ENCODE data around the gene COX7A2L.

The COX7A2L gene

GRCh38 chr2:42366411-42366810 lies 5.4 kb upstream of the COX7A2L start:
- no peaks in the 10 kb centered on the region for H3K27me3 ChIP-seq (ENCODE audit: insufficient read depth, low read length)
- no peaks in the 10 kb centered on the region for H3K9me3 ChIP-seq (ENCODE audit: insufficient read depth, low read depth, low read length)
- no peak overlapping the region for H3K27ac ChIP-seq (ENCODE audit: low read depth, low read length)
- no peaks in the 10 kb centered on the region for H3K36me3 ChIP-seq (ENCODE audit: insufficient read depth, low read length)
- no peak overlapping the region for H3K4me3 ChIP-seq (ENCODE audit: low read length)
- H3K9ac ChIP-seq (ENCODE audit: low read depth, low read length) = no peak overlapping the region
- H3K4me1 ChIP-seq (ENCODE audit: insufficient read depth, low read length) = peaks cover 8% of the 10 kb centered on the region

GRCh38 chr2:42364658-42365057 lies 3.6 kb upstream of the COX7A2L start:
- Histone ChIP-seq H3K4me1 (ENCODE audit: insufficient read depth, low read length) (peaks cover 11% of the 10 kb centered on the region), H3K4me3 (ENCODE audit: low read length) (no peak overlapping the region), H3K9ac (ENCODE audit: low read depth, low read length) (no peak overlapping the region), H3K9me3 (ENCODE audit: insufficient read depth, low read depth, low read length) (no peaks in the 10 kb centered on the region), H3K27ac (ENCODE audit: low read depth, low read length) (no peak overlapping the region), H3K27me3 (ENCODE audit: insufficient read depth, low read length) (no peaks in the 10 kb centered on the region), H3K36me3 (ENCODE audit: insufficient read depth, low read length) (no peaks in the 10 kb centered on the region)
- 92% methylated on average over 3 of the region's 3 CpGs for WGBS

GRCh38 chr2:42363413-42363812 lies 2.4 kb upstream of the COX7A2L start:
- H3K4me1 ChIP-seq (ENCODE audit: insufficient read depth, low read length) = peaks cover 13% of the 10 kb centered on the region
- 87% methylated on average over 3 of the region's 3 CpGs for WGBS
- no peak overlapping the region for H3K27ac ChIP-seq (ENCODE audit: low read depth, low read length)

GRCh38 chr2:42361728-42362283 lies 789 bp upstream of the COX7A2L start:
- Histone ChIP-seq H3K27ac (ENCODE audit: low read depth, low read length) (peak overlapping the region; percentile 22; the same call in 1 of the 2 replicates), H3K4me3 (ENCODE audit: low read length) (peak overlapping the region; percentile 48), H3K9me3 (ENCODE audit: insufficient read depth, low read depth, low read length) (no peaks in the 10 kb centered on the region), H3K27me3 (ENCODE audit: insufficient read depth, low read length) (no peaks in the 10 kb centered on the region), H3K4me1 (ENCODE audit: insufficient read depth, low read length) (peaks cover 13% of the 10 kb centered on the region), H3K36me3 (ENCODE audit: insufficient read depth, low read length) (no peaks in the 10 kb centered on the region), H3K9ac (ENCODE audit: low read depth, low read length) (peak overlapping the region; percentile 52)
- WGBS = 33% methylated on average over 6 of the region's 6 CpGs

More at GRCh38 chr2:42363413-42363812, 2.4 kb upstream of the COX7A2L start:
- Histone ChIP-seq H3K9me3 (ENCODE audit: insufficient read depth, low read depth, low read length) (no peaks in the 10 kb centered on the region), H3K9ac (ENCODE audit: low read depth, low read length) (no peak overlapping the region), H3K36me3 (ENCODE audit: insufficient read depth, low read length) (no peaks in the 10 kb centered on the region), H3K4me3 (ENCODE audit: low read length) (no peak overlapping the region), H3K27me3 (ENCODE audit: insufficient read depth, low read length) (no peaks in the 10 kb centered on the region)

- 2% methylated on average over 15 of the region's 15 CpGs for WGBS
- peak overlapping the region; percentile 96 for H3K4me3 ChIP-seq (ENCODE audit: low read length)
Measured at GRCh38 chr2:42360493-42360889, 526 bp downstream of the COX7A2L start.

GRCh38 chr2:42359965-42360483 lies 993 bp downstream of the COX7A2L start:
- Histone ChIP-seq H3K9me3 (ENCODE audit: insufficient read depth, low read depth, low read length) (no peaks in the 10 kb centered on the region), H3K4me1 (ENCODE audit: insufficient read depth, low read length) (peaks cover 13% of the 10 kb centered on the region), H3K36me3 (ENCODE audit: insufficient read depth, low read length) (no peaks in the 10 kb centered on the region), H3K27ac (ENCODE audit: low read depth, low read length) (no peak overlapping the region), H3K9ac (ENCODE audit: low read depth, low read length) (peak overlapping the region; percentile 93), H3K27me3 (ENCODE audit: insufficient read depth, low read length) (no peaks in the 10 kb centered on the region), H3K4me3 (ENCODE audit: low read length) (peak overlapping the region; percentile 96)
- 54% methylated on average over 12 of the region's 12 CpGs for WGBS

More at GRCh38 chr2:42360493-42360889, 526 bp downstream of the COX7A2L start:
- no peaks in the 10 kb centered on the region for H3K36me3 ChIP-seq (ENCODE audit: insufficient read depth, low read length)
- H3K27me3 ChIP-seq (ENCODE audit: insufficient read depth, low read length) = no peaks in the 10 kb centered on the region
- H3K9me3 ChIP-seq (ENCODE audit: insufficient read depth, low read depth, low read length) = no peaks in the 10 kb centered on the region
- peak overlapping the region; percentile 93 for H3K9ac ChIP-seq (ENCODE audit: low read depth, low read length)
- peak overlapping the region; percentile 92 for H3K27ac ChIP-seq (ENCODE audit: low read depth, low read length)
- H3K4me1 ChIP-seq (ENCODE audit: insufficient read depth, low read length) = peaks cover 13% of the 10 kb centered on the region

GRCh38 chr2:42359304-42359964 lies 1.6 kb downstream of the COX7A2L start:
- Histone ChIP-seq H3K9ac (ENCODE audit: low read depth, low read length) (peak overlapping the region; percentile 93; the same call in 1 of the 2 replicates), H3K4me3 (ENCODE audit: low read length) (peak overlapping the region; percentile 96), H3K4me1 (ENCODE audit: insufficient read depth, low read length) (peaks cover 13% of the 10 kb centered on the region), H3K27ac (ENCODE audit: low read depth, low read length) (no peak overlapping the region), H3K27me3 (ENCODE audit: insufficient read depth, low read length) (no peaks in the 10 kb centered on the region), H3K9me3 (ENCODE audit: insufficient read depth, low read depth, low read length) (no peaks in the 10 kb centered on the region), H3K36me3 (ENCODE audit: insufficient read depth, low read length) (no peaks in the 10 kb centered on the region)
- 87% methylated on average over 6 of the region's 6 CpGs for WGBS

GRCh38 chr2:42353792-42354429 lies 7.1 kb downstream of the COX7A2L start:
- H3K36me3 ChIP-seq (ENCODE audit: insufficient read depth, low read length) = peaks cover 42% of the 10 kb centered on the region

GRCh38 chr2:42351864-42352263 lies 9.2 kb downstream of the COX7A2L start:
- Histone ChIP-seq H3K4me3 (ENCODE audit: low read length) (no peak overlapping the region), H3K9ac (ENCODE audit: low read depth, low read length) (no peak overlapping the region), H3K27ac (ENCODE audit: low read depth, low read length) (no peak overlapping the region), H3K4me1 (ENCODE audit: insufficient read depth, low read length) (no peaks in the 10 kb centered on the region), H3K27me3 (ENCODE audit: insufficient read depth, low read length) (no peaks in the 10 kb centered on the region), H3K9me3 (ENCODE audit: insufficient read depth, low read depth, low read length) (no peaks in the 10 kb centered on the region), H3K36me3 (ENCODE audit: insufficient read depth, low read length) (peaks cover 49% of the 10 kb centered on the region)
- WGBS = 96% methylated on average over 5 of the region's 5 CpGs

More at GRCh38 chr2:42353792-42354429, 7.1 kb downstream of the COX7A2L start:
- H3K9me3 ChIP-seq (ENCODE audit: insufficient read depth, low read depth, low read length) = no peaks in the 10 kb centered on the region
- no peak overlapping the region for H3K4me3 ChIP-seq (ENCODE audit: low read length)
- H3K27ac ChIP-seq (ENCODE audit: low read depth, low read length) = no peak overlapping the region
- no peaks in the 10 kb centered on the region for H3K4me1 ChIP-seq (ENCODE audit: insufficient read depth, low read length)
- 96% methylated on average over 5 of the region's 5 CpGs for WGBS
- no peak overlapping the region for H3K9ac ChIP-seq (ENCODE audit: low read depth, low read length)
- H3K27me3 ChIP-seq (ENCODE audit: insufficient read depth, low read length) = no peaks in the 10 kb centered on the region

- Histone ChIP-seq H3K4me1 (ENCODE audit: insufficient read depth, low read length) (no peaks in the 10 kb centered on the region), H3K27me3 (ENCODE audit: insufficient read depth, low read length) (no peaks in the 10 kb centered on the region), H3K4me3 (ENCODE audit: low read length) (no peak overlapping the region), H3K27ac (ENCODE audit: low read depth, low read length) (no peak overlapping the region), H3K36me3 (ENCODE audit: insufficient read depth, low read length) (peaks cover 57% of the 10 kb centered on the region), H3K9ac (ENCODE audit: low read depth, low read length) (no peak overlapping the region), H3K9me3 (ENCODE audit: insufficient read depth, low read depth, low read length) (no peaks in the 10 kb centered on the region)
- 93% methylated on average over 3 of the region's 3 CpGs for WGBS
Measured at GRCh38 chr2:42350434-42351063, 10.5 kb downstream of the COX7A2L start.

All from HUES64 (cell line).